H1 (cell line): ENCODE data around the gene ZBTB42. TPM values are rescaled to one million over a fixed set of nuclear protein-coding genes. Genes with fewer than 3 reads are reported as not detected.
A peak's percentile ranks its signal among the peaks of the same experiment; 100 is the strongest.

ENCODE experiments used
- CEBPB ChIP-seq: IDR thresholded peaks from 2 replicates; pipeline ENCODE4 v1.6.1; 2012; ENCODE audit warnings: low read depth, low read length
- CTCF ChIP-seq, 3 experiments: IDR thresholded peaks; 1 replicate in 2 of 3; 2 replicates in 1 of 3; pipeline versions ENCODE4 v1.5.1 to v1.6.1; 2011; ENCODE audit warnings: low read length in 3 of 3, mild to moderate bottlenecking in 3 of 3, inconsistent platforms in 2 of 3, low read depth in 1 of 3, moderate library complexity in 1 of 3; ENCODE audit not compliant: insufficient read depth in 1 of 3; ENCODE audit errors: control extremely low read depth in 1 of 3
- E2F6 ChIP-seq: IDR thresholded peaks from 2 replicates; pipeline ENCODE4 v1.6.1; 2012; ENCODE audit warnings: inconsistent platforms
- EP300 ChIP-seq, 2 experiments: IDR thresholded peaks; 1 replicate in 1 of 2; 2 replicates in 1 of 2; pipeline ENCODE4 v1.6.1; 2011 to 2012; ENCODE audit warnings: low read depth in 2 of 2, low read length in 2 of 2, mild to moderate bottlenecking in 2 of 2, borderline replicate concordance in 1 of 2, inconsistent platforms in 1 of 2, moderate library complexity in 1 of 2
- KDM5A ChIP-seq: fragments of 200-600 bp; IDR thresholded peaks from 2 replicates; pipeline ENCODE4 v1.7.1; 2012; ENCODE audit warnings: mild to moderate bottlenecking, low read length, inconsistent platforms, mixed read lengths
- POLR2A ChIP-seq, 2 experiments: IDR thresholded peaks; 1 replicate in 1 of 2; 2 replicates in 1 of 2; pipeline ENCODE4 v1.6.1; 2011; ENCODE audit warnings: low read depth in 2 of 2, low read length in 2 of 2, mild to moderate bottlenecking in 2 of 2; ENCODE audit errors: control extremely low read depth in 1 of 2
- RFX5 ChIP-seq: IDR thresholded peaks from 2 replicates; pipeline ENCODE4 v1.6.1; 2011; ENCODE audit warnings: low read depth, low read length, improper control_type of control experiment, borderline replicate concordance
- SP4 ChIP-seq: IDR thresholded peaks from 2 replicates; pipeline ENCODE4 v1.6.1; 2012; ENCODE audit warnings: low read length, inconsistent platforms
- polyA plus RNA-seq, 7 experiments: library from polyadenylated mRNA; depleted of rRNA in 3 of 7; stranded (reverse) in 5 of 7; unstranded in 2 of 7; fragments of >200 nt in 5 of 7; fragments of 200-250 nt in 2 of 7; gene quantifications; 1 replicate in 5 of 7; 2 replicates in 1 of 7; 4 replicates in 1 of 7; pipeline versions ENCODE4 v1.2.1 to v1.2.3, GENCODE V29; 2011 to 2013; ENCODE audit warnings: missing spikeins in 2 of 7, mixed read lengths in 2 of 7
- total RNA-seq: library from RNA; stranded (reverse); fragmentation: NEBNext Ultra II Directional; extraction: Animal tissue kit (Norgen Biotek cat#: 25700); gene quantifications from 2 replicates; pipeline ENCODE4 v1.2.1, GENCODE V29; 2021

Gene ZBTB42
- total and polyA plus RNA-seq, 2 of the 8 experiments (the other 6 are each of a cell fraction or from before 2014, with no cell fraction given) = 2.8 to 3.1 TPM

GRCh38 chr14:104773505-104774452 is 27.1 kb upstream of the ZBTB42 start (continued):
- TF ChIP-seq CEBPB = no peak
- TF ChIP-seq CTCF (IDR thresholded peaks at IDR 0.05; ENCODE audit: control extremely low read depth in 1 of 3, insufficient read depth in 1 of 3, low read depth in 1 of 3, low read length in 3 of 3) = peak in 2 of 3 experiments; percentile 15 to 36; a peak in 2 of 4 replicates
- no peak for TF ChIP-seq KDM5A
- TF ChIP-seq POLR2A (IDR thresholded peaks at IDR 0.05; ENCODE audit: control extremely low read depth in 1 of 2, low read depth in 2 of 2, low read length in 2 of 2) = no peak
- no peak for TF ChIP-seq E2F6
- no peak for TF ChIP-seq RFX5
- no peak for TF ChIP-seq SP4
- TF ChIP-seq EP300 (IDR thresholded peaks at IDR 0.05; ENCODE audit: borderline replicate concordance in 1 of 2, low read depth in 2 of 2, low read length in 2 of 2) = no peak
- TF ChIP-seq, all 59 proteins: peak for 4
